VCaP (cell line): ENCODE measurements around the gene SLC7A4.

ENCODE experiments used
- H3K27ac ChIP-seq: fragments of 450-650 bp; 2 replicates; pipeline ENCODE4 v1.5.1; 2017
- CTCF ChIP-seq: fragments of 450-650 bp; conservative IDR thresholded peaks from 2 replicates; pipeline ENCODE4 v1.5.1; 2017; ENCODE audit warnings: mild to moderate bottlenecking, moderate library complexity

The SLC7A4 gene

GRCh38 chr22:20999350-21000206, 32.8 kb downstream of the SLC7A4 start:
- TF ChIP-seq CTCF, result no peak
- peak overlapping the region; percentile 99 for H3K27ac ChIP-seq

- H3K27ac ChIP-seq, result no peak overlapping the region
- TF ChIP-seq CTCF, result no peak
These were observed 33.7 kb downstream of the SLC7A4 start for GRCh38 chr22:20998411-20999336.

- TF ChIP-seq CTCF, result no peak
- H3K27ac ChIP-seq, result no peak overlapping the region
These were observed 34.7 kb downstream of the SLC7A4 start for GRCh38 chr22:20997536-20998257.

- TF ChIP-seq CTCF, result no peak
- no peak overlapping the region for H3K27ac ChIP-seq
These were observed 35.5 kb downstream of the SLC7A4 start for GRCh38 chr22:20996598-20997535.

GRCh38 chr22:20996031-20996410, 36.3 kb downstream of the SLC7A4 start:
- TF ChIP-seq CTCF, result no peak
- H3K27ac ChIP-seq, result no peak overlapping the region

- H3K27ac ChIP-seq, result no peak overlapping the region
- TF ChIP-seq CTCF, result no peak
These were observed 36.9 kb downstream of the SLC7A4 start for GRCh38 chr22:20995329-20996030.
